CD4-positive, alpha-beta T cell treated with Interleukin-15 for 1 hour (primary cell): ENCODE data around the gene JAKMIP1.

Source experiments
- DNase-seq: peaks from one replicate; pipeline ENCODE4 v3.0.0-alpha.2; 2020

Gene JAKMIP1

GRCh38 chr4:6055436-6055835, 144.9 kb downstream of the JAKMIP1 start:
- DNase-seq = no peak

- DNase-seq = no peak
Measured at GRCh38 chr4:6055030-6055429, 145.3 kb downstream of the JAKMIP1 start.

DNA sequence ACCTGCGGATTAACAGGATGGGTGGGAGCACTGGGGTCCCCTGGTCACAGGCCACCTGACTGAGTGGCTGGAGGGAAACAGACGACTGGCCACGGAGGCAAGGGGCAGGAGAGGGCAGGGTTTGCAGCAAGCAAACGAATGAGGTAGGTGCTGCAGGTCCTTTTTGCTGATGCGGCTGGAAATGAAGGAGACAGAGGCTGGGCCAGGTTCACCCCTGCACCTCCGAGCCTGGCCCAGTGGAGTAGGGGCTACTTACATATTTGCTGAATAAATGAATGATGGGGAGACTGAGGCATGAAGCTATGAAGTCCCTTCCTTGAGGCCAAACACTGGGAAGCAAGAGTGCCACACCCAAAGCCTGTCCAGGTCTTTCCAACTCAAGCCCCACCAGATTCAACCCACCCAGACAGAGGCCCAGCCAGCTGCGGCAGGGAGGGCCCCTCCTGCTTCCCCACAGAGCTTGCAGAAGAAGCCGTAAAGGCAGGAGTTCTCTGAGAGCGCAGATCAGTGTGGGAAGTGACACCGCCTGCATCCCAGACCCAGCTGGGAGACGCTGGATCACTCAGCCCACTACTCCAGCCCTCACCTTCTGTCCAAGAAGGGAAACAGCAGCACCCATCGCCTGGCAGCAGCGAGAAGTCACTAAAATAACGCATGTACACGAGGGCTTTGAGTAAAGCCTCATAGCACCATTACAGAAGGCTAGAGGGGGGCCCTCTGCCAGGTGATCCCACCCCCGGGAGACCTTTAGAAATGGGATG, 146.0 kb downstream of the JAKMIP1 start:
- no peak for DNase-seq

- DNase-seq = no peak
Measured at GRCh38 chr4:6052679-6053078, 147.7 kb downstream of the JAKMIP1 start.

GRCh38 chr4:6050551-6050950, 149.8 kb downstream of the JAKMIP1 start:
- DNase-seq = no peak

DNA sequence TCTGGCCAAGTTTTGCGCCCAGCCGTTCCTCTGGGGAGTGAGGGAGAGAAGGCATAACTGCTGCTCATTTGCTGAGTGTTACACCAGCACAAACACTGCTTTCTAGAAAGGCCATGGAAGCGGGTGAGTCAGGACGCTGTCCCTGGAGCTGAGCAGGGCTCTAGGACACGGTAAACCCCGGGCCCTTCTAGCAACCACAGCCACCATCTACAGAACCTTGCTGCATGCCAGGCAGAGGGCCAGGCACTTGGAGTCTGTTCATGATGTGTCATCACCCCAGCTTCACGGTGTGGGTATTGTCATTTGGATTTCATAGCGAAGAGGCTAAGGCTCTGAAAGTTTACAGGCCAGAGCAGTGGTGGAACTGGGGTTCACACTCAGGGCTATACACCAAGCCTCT, 150.4 kb downstream of the JAKMIP1 start:
- DNase-seq = no peak

- DNase-seq = no peak
Measured at GRCh38 chr4:6049278-6049677, 151.1 kb downstream of the JAKMIP1 start.

DNA sequence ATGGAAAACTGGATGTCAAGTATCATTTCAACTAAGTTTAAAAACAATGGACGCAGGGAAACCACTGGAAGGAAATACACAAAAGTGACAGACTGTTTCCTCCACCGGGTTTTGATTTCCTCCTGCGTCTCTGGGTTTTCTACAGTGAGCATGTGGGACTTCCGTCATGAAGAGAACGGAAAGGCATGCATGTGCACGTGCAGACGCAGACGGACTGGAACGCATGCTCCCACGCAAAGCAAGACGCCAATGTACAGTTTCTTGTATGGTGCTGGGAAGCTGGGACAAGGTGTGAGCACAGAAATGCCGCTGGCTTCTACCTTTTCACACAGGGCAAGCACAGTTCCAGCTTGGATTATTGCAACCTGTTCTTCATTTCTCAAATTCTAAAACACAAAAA, 151.8 kb downstream of the JAKMIP1 start:
- no peak for DNase-seq

DNA sequence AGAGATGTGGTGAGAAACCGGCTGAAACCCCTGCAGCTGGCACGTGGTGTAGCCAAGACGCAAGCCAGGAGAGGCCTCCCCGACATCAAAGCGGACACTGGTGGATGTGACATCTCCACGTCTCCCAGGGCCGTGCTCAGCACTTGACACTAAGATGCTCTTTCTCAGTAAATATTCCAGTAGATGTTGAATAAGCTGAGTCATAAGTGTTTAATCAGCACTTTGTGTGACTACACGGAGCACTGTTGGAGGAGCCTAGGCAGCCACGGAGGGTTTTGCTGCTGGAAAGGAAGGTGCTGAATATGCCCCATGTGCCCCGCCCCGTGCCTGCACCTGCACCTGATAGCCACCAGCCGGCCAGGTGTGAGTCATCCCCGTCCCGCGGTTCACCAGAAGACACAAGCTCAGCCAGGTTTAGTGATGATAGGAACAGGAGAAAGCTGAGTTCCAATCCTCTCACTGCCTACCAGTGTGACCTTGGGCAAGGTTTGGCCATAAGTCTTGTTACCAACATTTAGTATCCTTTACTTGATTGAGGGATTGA, 153.1 kb downstream of the JAKMIP1 start:
- DNase-seq = no peak

DNA sequence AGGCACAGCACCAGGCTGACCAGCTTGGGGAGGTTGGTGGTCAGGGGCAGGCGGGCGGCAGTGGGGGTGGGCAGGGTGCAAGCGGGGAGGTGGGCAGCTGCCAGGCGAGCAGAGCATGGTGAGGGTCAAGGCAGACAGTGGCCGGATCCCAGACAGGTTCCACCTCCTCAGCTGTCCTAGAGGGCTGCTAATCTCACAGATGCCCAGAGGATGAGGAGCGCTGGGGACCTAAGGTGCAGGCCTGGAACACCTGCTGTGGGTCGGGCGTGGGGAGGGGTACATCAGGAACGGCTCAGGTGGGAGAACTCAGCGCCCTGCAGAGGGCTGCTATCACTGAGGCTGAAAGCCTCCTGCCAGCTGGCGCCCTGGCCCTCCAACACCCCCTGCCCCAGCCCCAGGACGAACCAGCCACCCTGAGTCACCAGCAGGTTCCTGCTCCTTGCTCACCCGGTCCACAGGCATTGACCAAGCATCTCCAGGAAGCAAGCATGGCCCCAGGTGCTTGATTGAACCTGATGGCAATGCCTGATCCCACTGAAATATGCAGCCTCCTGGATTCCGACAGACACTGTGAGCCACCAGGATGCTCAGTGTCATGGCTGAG, 153.7 kb downstream of the JAKMIP1 start:
- DNase-seq = no peak

- DNase-seq = no peak
Measured at GRCh38 chr4:6044805-6045204, 155.5 kb downstream of the JAKMIP1 start.

- no peak for DNase-seq
Measured at GRCh38 chr4:6044276-6044675, 156.1 kb downstream of the JAKMIP1 start.

- DNase-seq = no peak
Measured at GRCh38 chr4:6043843-6044242, 156.5 kb downstream of the JAKMIP1 start.

GRCh38 chr4:6043188-6043587, 157.2 kb downstream of the JAKMIP1 start:
- no peak for DNase-seq

DNA sequence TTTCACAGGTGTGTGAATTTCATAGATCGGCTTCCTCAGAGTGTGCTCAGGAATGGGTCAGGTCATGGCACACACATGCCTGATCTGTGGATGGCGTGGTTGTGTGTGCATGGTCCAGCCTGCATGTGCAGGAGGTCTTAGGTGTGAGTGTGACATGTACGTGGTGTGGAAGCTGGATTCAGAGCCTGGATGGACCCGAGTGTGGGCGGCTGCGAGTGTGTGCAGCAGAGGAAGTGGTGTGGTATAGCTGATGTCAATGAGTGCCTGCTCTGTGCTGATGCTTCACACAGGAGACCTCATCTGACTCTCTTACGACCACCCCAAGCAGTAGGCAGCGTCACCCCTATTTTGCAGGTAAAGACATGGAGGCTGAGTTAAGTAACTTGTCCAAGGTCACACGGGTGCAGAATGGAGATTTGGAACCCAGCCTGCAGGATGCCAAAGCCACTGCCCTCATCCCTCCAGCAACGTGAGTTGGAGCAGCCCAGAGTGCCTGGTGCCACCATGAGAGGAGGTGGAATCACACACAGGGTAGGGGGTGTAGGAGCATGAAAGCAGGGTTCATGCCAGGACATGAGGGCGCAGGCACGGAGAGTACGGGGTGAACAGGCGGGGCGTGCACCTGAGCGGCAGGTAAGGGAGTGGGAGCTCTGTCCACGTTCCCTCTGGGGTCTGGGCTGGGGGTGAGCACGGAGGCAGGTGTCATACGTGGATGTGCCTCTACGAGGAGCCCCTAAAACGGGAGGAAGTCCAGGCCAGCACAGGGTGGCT, 157.9 kb downstream of the JAKMIP1 start:
- DNase-seq = no peak

- no peak for DNase-seq
Measured at GRCh38 chr4:6041800-6042199, 158.5 kb downstream of the JAKMIP1 start.

GRCh38 chr4:6038711-6039110, 161.6 kb downstream of the JAKMIP1 start:
- no peak for DNase-seq

DNA sequence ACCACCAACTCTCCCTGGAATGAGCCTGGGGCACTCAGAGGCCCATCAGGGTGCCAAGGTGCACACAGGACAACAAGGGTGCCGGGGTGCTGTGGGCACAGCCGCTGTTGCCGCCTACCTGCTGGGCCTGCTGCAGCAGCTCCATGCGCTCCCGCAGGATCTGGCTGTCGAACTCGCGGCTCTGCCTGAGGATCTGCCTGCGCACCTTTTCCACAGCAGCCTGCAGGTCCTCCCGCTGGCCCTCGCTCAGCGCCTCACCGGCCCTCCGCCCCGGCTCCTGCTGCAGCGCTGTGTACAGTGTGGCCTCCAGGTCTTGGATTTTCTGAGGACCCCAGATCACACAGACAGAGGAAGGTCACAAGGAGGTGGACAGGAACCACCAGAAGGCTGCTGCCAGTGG, 164.6 kb downstream of the JAKMIP1 start:
- DNase-seq = no peak

- no peak for DNase-seq
Measured at GRCh38 chr4:6033381-6033780, 167.0 kb downstream of the JAKMIP1 start.

DNA sequence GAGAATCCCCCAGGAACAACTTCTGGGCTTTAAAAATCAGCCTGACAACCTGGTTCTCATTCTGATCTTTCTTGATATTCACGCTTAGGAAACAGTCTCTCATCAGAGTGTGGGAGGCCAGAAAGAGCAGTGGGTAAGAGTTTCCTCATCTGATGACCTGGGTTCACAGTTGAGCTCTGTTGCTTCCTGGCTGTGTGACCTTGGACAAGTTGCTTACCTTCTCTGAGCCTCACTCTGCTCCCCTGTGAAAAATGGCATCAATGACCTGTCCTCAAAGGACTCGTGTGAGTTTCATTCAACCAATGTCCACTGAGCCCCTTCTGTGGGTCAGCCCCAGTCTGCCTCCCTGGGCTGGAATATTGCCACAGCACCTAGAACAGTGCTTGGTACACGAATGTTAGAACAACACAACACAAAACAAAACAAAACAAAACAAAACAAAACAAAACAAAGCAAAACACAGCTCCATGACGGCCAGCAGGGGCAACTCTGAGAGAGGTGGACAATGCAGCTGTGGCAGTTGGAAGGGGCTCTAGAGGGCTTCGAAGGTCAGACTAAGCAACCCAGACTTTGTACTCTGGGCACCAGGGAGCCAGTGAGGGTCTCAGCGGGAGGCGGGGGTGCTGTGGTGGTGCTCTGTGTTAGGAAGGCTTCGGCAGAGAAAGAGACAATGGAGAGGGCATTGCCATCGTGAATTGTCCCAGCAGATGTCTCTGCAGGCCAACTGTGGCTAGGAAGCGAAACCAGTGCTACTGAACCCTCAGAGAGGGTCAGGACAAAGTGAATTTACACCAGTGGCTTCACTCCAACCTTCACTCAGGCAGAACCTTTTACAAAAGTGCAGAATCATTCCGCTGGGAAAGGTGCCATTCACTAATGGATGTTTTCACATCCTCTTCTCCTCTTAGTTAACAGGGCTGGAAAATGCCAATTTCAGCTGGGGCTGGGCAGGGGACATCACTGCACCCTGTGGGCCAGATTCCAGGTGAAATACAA, 167.8 kb downstream of the JAKMIP1 start:
- no peak for DNase-seq

GRCh38 chr4:6031846-6032245, 168.5 kb downstream of the JAKMIP1 start:
- DNase-seq = no peak

GRCh38 chr4:6030679-6031078, 169.7 kb downstream of the JAKMIP1 start:
- no peak for DNase-seq
